Gastrocnemius medialis (tissue), 4 donors: ENCODE measurements around the gene RPL4. TPM values are rescaled to one million over a fixed set of nuclear protein-coding genes. Genes with fewer than 3 reads are reported as not detected.

Experiments used
- ATAC-seq, 2 donors: fragments of 150-250 bp; one replicate each; pipeline ENCODE4 v1.9.1; 2016
- DNase-seq, 2 donors: peaks; one replicate each; pipeline ENCODE4 v3.0.0-alpha.2; 2019
- H3K27ac ChIP-seq, 4 donors: fragments of 200-600 bp; sonication (generic); 1 replicate in 1 of 4; 2 replicates in 3 of 4; pipeline ENCODE4 v1.5.1; 2016 to 2018; ENCODE audit warnings: mild to moderate bottlenecking in 2 of 4, moderate library complexity in 1 of 4
- H3K27me3 ChIP-seq, 3 donors: fragments of 200-600 bp; sonication (generic) in 2 of 3; 1 replicate in 1 of 3; 2 replicates in 2 of 3; pipeline versions ENCODE4 v1.5.1 to v1.6.0; 2016 to 2019; ENCODE audit warnings: mild to moderate bottlenecking in 1 of 3, moderate library complexity in 1 of 3
- H3K36me3 ChIP-seq, 2 donors: fragments of 200-600 bp; sonication (generic) in 1 of 2; one replicate each; pipeline ENCODE4 v1.5.1; 2017 to 2018
- H3K4me1 ChIP-seq, 2 donors: fragments of 200-600 bp; sonication (generic) in 1 of 2; one replicate each; pipeline ENCODE4 v1.5.1; 2016 to 2017; ENCODE audit warnings: mild to moderate bottlenecking in 2 of 2
- H3K4me3 ChIP-seq, 4 donors: fragments of 200-600 bp; sonication (generic) in 3 of 4; 1 replicate in 1 of 4; 2 replicates in 3 of 4; pipeline ENCODE4 v1.5.1; 2016 to 2019; ENCODE audit warnings: mild to moderate bottlenecking in 2 of 4
- H3K9me3 ChIP-seq, 3 donors: fragments of 200-600 bp; sonication (generic) in 2 of 3; 1 replicate in 1 of 3; 2 replicates in 2 of 3; pipeline ENCODE4 v1.5.1; 2016 to 2019
- CTCF ChIP-seq, 5 experiments: fragments of 450-650 bp in 3 of 5; fragments of 200-600 bp in 2 of 5; sonication (generic) in 2 of 5; IDR thresholded peaks in 4 of 5; conservative IDR thresholded peaks in 1 of 5; 1 replicate in 4 of 5; 2 replicates in 1 of 5; pipeline ENCODE4 v1.5.1; 2016 to 2019; ENCODE audit warnings: antibody characterized with exemption in 5 of 5, mild to moderate bottlenecking in 3 of 5, moderate library complexity in 3 of 5
- POLR2A ChIP-seq, 2 donors: fragments of 450-650 bp; IDR thresholded peaks; one replicate each; pipeline ENCODE4 v1.6.1; 2017; ENCODE audit warnings: antibody characterized with exemption in 2 of 2, mild to moderate bottlenecking in 2 of 2, moderate library complexity in 2 of 2
- in situ Hi-C, 4 donors: fragments of 200-750 bp; cut with MboI; loops; one replicate each; pipeline versions ENCODE4 v1.15.0 to v1.8.0; 2017; ENCODE audit warnings: low sequenced_read_pairs in 4 of 4
- intact Hi-C: fragments of 100-400 bp; cut with DNase I; formaldehyde crosslinking; loops from one replicate; pipeline ENCODE4 v1.15.1; 2023; ENCODE audit warnings: low total_unique reads
- total RNA-seq, 4 donors: library from RNA; depleted of rRNA; stranded (reverse); fragments of >200 nt; gene quantifications; one replicate each; pipeline versions ENCODE4 v1.1.0 to v1.2.3, GENCODE V29; 2016

Gene RPL4
- total RNA-seq, 4 donors from 2014 or later: 2,613 to 4,567 (median 3,688) TPM

GRCh38 chr15:66488525-66488924 is 16.1 kb downstream of the RPL4 start:
- TF ChIP-seq POLR2A (IDR thresholded peaks at IDR 0.05) (no peak), CTCF (IDR thresholded peaks at IDR 0.05 in 4 of 5, conservative IDR thresholded peaks at IDR 0.05 in 1 of 5) (no peak)
- intact Hi-C loops: loop anchor here (5.0 kb wide), 1 partner anchor 81 kb away; no protein-coding TSS in a partner anchor
- Histone ChIP-seq H3K4me3 (no peak overlapping the region), H3K4me1 (peaks cover 4 to 17% of the 10 kb centered on the region in 2 donors), H3K27me3 (no peaks in the 10 kb centered on the region), H3K27ac (no peak overlapping the region), H3K9me3 (no peaks in the 10 kb centered on the region), H3K36me3 (peaks cover 0 to 84% of the 10 kb centered on the region in 2 donors)
- no peak for DNase-seq
- no peak for ATAC-seq
- in situ Hi-C loops: loop anchor here in 1 of 4 donors (5.0 kb wide), 1 partner anchor 101 kb away; the partner anchor contains the start of gene MAP2K1

DNA sequence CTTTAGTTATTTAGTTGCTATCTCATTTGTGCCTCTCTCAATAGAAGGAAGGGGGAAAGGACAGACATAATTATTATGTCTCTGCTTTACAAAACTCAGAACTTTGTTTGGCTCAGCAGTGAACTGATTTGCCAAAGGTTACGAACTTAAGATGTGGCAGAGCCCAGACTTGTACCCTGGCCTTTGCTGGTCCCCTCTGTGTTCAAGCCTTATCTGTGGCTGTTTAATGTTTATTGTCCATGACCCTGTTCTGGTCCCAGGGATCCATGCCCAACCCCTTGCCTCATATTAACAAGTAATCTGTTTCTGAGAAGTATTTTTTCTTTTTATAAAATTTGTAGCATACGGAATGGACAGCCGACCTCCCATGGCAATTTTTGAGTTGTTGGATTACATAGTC is 17.8 kb downstream of the RPL4 start:
- peaks cover 12 to 16% of the 10 kb centered on the region in 2 donors for H3K4me1 ChIP-seq
- no peak overlapping the region for H3K4me3 ChIP-seq
- H3K36me3 ChIP-seq: peaks cover 0 to 76% of the 10 kb centered on the region in 2 donors
- TF ChIP-seq POLR2A (IDR thresholded peaks at IDR 0.05): no peak
- TF ChIP-seq CTCF (IDR thresholded peaks at IDR 0.05 in 4 of 5, conservative IDR thresholded peaks at IDR 0.05 in 1 of 5): no peak
- DNase-seq: no peak
- no peak overlapping the region for H3K27ac ChIP-seq
- in situ Hi-C loops (loop anchor here in 1 of 4 donors (5.0 kb wide), 1 partner anchor 100 kb away; the partner anchor contains the start of gene MAP2K1), intact Hi-C loops (loop anchor here (5.0 kb wide), 1 partner anchor 80 kb away; no protein-coding TSS in a partner anchor)
- H3K27me3 ChIP-seq: no peaks in the 10 kb centered on the region
- ATAC-seq: no peak
- H3K9me3 ChIP-seq: no peaks in the 10 kb centered on the region

DNA sequence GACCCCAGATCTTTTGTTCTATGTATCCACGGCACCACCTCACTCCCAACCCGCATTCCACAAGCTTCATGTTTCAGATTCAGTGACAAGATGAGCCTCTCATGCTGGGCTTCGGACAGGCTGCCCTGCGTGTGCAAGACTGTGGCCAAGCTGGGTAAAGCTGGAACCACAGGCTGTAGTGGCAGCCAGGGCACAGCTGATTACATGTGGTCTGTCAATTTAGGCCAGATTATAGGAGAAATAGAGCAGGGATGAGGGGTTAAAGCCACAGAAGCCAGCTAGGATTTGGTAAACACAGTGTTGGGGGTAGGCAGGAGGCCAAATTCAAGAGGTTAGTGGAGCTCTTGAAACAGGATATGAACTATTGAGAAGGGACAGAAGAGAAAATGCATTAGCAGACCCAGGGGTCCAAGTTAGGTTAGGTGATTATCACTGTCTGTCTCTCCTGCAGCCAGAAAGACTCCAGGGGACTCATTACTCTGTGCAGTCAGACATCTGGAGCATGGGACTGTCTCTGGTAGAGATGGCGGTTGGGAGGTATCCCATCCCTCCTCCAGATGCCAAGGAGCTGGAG is 20.0 kb downstream of the RPL4 start:
- TF ChIP-seq POLR2A (IDR thresholded peaks at IDR 0.05): no peak
- no peak for TF ChIP-seq CTCF (IDR thresholded peaks at IDR 0.05 in 4 of 5, conservative IDR thresholded peaks at IDR 0.05 in 1 of 5)

GRCh38 chr15:66483131-66483566 is 21.5 kb downstream of the RPL4 start:
- Histone ChIP-seq H3K4me1 (peaks cover 6 to 12% of the 10 kb centered on the region in 2 donors), H3K9me3 (no peaks in the 10 kb centered on the region), H3K36me3 (peaks cover 0 to 49% of the 10 kb centered on the region in 2 donors), H3K4me3 (no peak overlapping the region), H3K27me3 (no peaks in the 10 kb centered on the region), H3K27ac (no peak overlapping the region)
- intact Hi-C loops (no loop called here), in situ Hi-C loops (no loop called here)
- no peak for TF ChIP-seq POLR2A (IDR thresholded peaks at IDR 0.05)
- DNase-seq (peak in 1 of 2 donors; percentile 18), ATAC-seq (no peak)

More for the DNA sequence above, 20.0 kb downstream of the RPL4 start:
- ATAC-seq (no peak), DNase-seq (no peak)
- Histone ChIP-seq H3K36me3 (peaks cover 0 to 64% of the 10 kb centered on the region in 2 donors), H3K27ac (no peak overlapping the region), H3K9me3 (no peaks in the 10 kb centered on the region), H3K27me3 (no peaks in the 10 kb centered on the region), H3K4me3 (no peak overlapping the region), H3K4me1 (peaks cover 6 to 12% of the 10 kb centered on the region in 2 donors)
- in situ Hi-C loops (loop anchor here in 1 of 4 donors (5.0 kb wide), 1 partner anchor 97 kb away; the partner anchor contains the start of gene MAP2K1), intact Hi-C loops (loop anchor here (5.0 kb wide), 1 partner anchor 77 kb away; no protein-coding TSS in a partner anchor)

DNA sequence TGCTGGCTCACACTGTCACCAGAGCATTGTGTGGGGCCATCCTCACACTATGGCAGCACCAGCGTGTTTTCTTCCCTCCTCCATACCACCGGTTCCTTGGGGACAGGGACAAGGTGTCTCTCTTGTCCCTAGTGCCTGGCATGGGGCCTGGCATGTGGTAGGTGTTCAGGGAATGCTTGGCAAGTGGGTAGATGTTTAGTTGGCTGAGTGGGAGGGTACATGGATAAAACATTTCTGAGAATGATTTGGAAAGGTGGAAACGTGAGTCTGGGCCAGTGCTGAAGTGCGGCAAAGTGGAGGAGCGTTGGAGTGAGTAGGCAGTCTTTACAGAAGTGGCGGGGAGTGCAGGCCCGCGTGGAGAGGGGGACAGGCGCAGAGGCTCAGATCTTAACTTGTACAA is 22.1 kb downstream of the RPL4 start:
- DNase-seq (no peak), ATAC-seq (no peak)
- in situ Hi-C loops (no loop called here), intact Hi-C loops (no loop called here)
- Histone ChIP-seq H3K9me3 (no peaks in the 10 kb centered on the region), H3K4me1 (peaks cover 6 to 12% of the 10 kb centered on the region in 2 donors), H3K27ac (peak overlapping the region in 2 of 4 donors; percentile 27 to 33), H3K27me3 (no peaks in the 10 kb centered on the region), H3K4me3 (no peak overlapping the region), H3K36me3 (peaks cover 0 to 43% of the 10 kb centered on the region in 2 donors)
- TF ChIP-seq POLR2A (IDR thresholded peaks at IDR 0.05) (no peak), CTCF (IDR thresholded peaks at IDR 0.05 in 4 of 5, conservative IDR thresholded peaks at IDR 0.05 in 1 of 5) (no peak)
